Stomach (tissue), 4 donors: Measurements from ENCODE around the gene ZNF350.

ENCODE experiments used
- CTCF ChIP-seq, 7 experiments: fragments of 450-650 bp in 4 of 7; fragments of 200-600 bp in 3 of 7; sonication (generic) in 3 of 7; IDR thresholded peaks; one replicate each; pipeline ENCODE4 v1.5.1; 2016 to 2019; ENCODE audit warnings: antibody characterized with exemption in 7 of 7, control low read depth in 2 of 7, mild to moderate bottlenecking in 1 of 7
- POLR2A ChIP-seq, 4 donors: fragments of 450-650 bp; IDR thresholded peaks; one replicate each; pipeline ENCODE4 v1.6.1; 2016; ENCODE audit warnings: antibody characterized with exemption in 4 of 4, control low read depth in 2 of 4, mild to moderate bottlenecking in 1 of 4, moderate library complexity in 1 of 4

- TF ChIP-seq POLR2A (IDR thresholded peaks at IDR 0.05) (no peak), CTCF (IDR thresholded peaks at IDR 0.05) (no peak)
These were observed 21.3 kb upstream of the ZNF350 start, which contains the start of gene ZNF615 for GRCh38 chr19:52007806-52008557.
